ENCODE measurements around the gene LEF1. TPM values are rescaled to one million over a fixed set of nuclear protein-coding genes. Genes with fewer than 3 reads are reported as not detected.

Gene LEF1
- total RNA-seq, 4 donors from 2014 or later, result 1.5 to 2.6 (median 2.4) TPM; not detected in 1

- Histone ChIP-seq H3K4me1 (peaks cover under 1 to 58% (median 7%) of the 10 kb centered on the region in 3 donors), H3K27ac (no peak overlapping the region), H3K9me3 (no peaks in the 10 kb centered on the region), H3K4me3 (no peak overlapping the region), H3K36me3 (peaks cover 0 to 8% of the 10 kb centered on the region in 2 donors), H3K27me3 (no peaks in the 10 kb centered on the region)
- TF ChIP-seq POLR2A (IDR thresholded peaks at IDR 0.05) (no peak), CTCF (IDR thresholded peaks at IDR 0.05) (no peak), EP300 (IDR thresholded peaks at IDR 0.05) (no peak), POLR2AphosphoS5 (IDR thresholded peaks at IDR 0.05) (no peak)
- no peak for ATAC-seq
- WGBS, 2 donors (ENCODE audit: low coverage in 1 of 2), result 73 to 100% methylated on average over 2 to 3 of the region's 4 CpGs
Measured at GRCh38 chr4:108003982-108004515, 164.7 kb downstream of the LEF1 start.

DNA sequence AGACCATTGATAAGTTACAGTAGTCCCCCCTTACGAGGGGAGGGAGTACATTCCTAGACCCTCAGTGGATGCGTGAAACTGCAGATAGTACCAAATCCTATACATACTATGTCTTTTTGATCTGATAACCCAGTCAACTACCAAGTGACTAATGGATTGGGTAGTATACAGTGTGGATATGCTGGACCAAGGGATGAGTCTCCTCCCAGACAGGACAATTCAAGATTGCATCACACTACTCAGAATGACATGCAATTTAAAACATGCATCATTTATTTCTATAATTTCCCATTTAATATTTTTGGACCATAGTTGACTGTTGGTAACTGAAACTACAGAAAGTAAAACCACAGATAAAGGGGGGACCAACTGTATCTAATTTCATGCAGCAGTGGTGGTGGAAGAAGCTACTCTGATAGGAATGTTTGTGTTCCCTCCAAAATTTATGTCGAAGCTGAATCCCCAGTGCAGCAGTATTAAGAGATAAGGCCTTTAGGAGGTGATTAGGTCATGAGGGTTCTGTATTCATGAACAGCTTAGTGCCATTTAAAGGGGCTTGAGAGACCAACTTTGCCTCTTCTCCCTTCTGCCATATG, 167.1 kb downstream of the LEF1 start:
- Histone ChIP-seq H3K4me1 (peaks cover 18 to 70% (median 22%) of the 10 kb centered on the region in 3 donors), H3K27me3 (no peaks in the 10 kb centered on the region), H3K36me3 (peaks cover 0 to 8% of the 10 kb centered on the region in 2 donors), H3K9me3 (no peaks in the 10 kb centered on the region), H3K27ac (no peak overlapping the region), H3K4me3 (no peak overlapping the region)
- 90 to 97% methylated on average over 2 to 3 of the region's 3 CpGs for WGBS, 2 donors (ENCODE audit: low coverage in 1 of 2)
- no peak for TF ChIP-seq POLR2AphosphoS5 (IDR thresholded peaks at IDR 0.05)
- TF ChIP-seq POLR2A (IDR thresholded peaks at IDR 0.05), result no peak
- no peak for TF ChIP-seq CTCF (IDR thresholded peaks at IDR 0.05)
- no peak for TF ChIP-seq EP300 (IDR thresholded peaks at IDR 0.05)
- no peak for ATAC-seq

GRCh38 chr4:107999932-108000539, 168.7 kb downstream of the LEF1 start:
- TF ChIP-seq POLR2A (IDR thresholded peaks at IDR 0.05), result no peak
- TF ChIP-seq POLR2AphosphoS5 (IDR thresholded peaks at IDR 0.05), result peak; percentile 41
- Histone ChIP-seq H3K4me3 (no peak overlapping the region), H3K4me1 (peaks cover 18 to 76% (median 23%) of the 10 kb centered on the region in 3 donors), H3K9me3 (no peaks in the 10 kb centered on the region), H3K27me3 (no peaks in the 10 kb centered on the region), H3K36me3 (peaks cover 0 to 11% of the 10 kb centered on the region in 2 donors), H3K27ac (peak overlapping the region in 3 of 4 donors; percentile 85 to 95 (median 88))
- 88 to 93% methylated on average over 2 of the region's 2 CpGs for WGBS, 2 donors (ENCODE audit: low coverage in 1 of 2)
- ATAC-seq, result no peak

GRCh38 chr4:107997794-107998193, 170.9 kb downstream of the LEF1 start:
- Histone ChIP-seq H3K27ac (peak overlapping the region; percentile 85 to 95 (median 92)), H3K36me3 (peaks cover 0 to 11% of the 10 kb centered on the region in 2 donors), H3K9me3 (no peaks in the 10 kb centered on the region), H3K27me3 (no peaks in the 10 kb centered on the region), H3K4me1 (peaks cover 18 to 80% (median 18%) of the 10 kb centered on the region in 3 donors), H3K4me3 (no peak overlapping the region)
- peak; percentile 14 for ATAC-seq
- WGBS, 2 donors (ENCODE audit: low coverage in 1 of 2), result 25 to 62% methylated on average over 2 of the region's 2 CpGs
- TF ChIP-seq EP300 (IDR thresholded peaks at IDR 0.05) (no peak), POLR2AphosphoS5 (IDR thresholded peaks at IDR 0.05) (no peak), CTCF (IDR thresholded peaks at IDR 0.05) (no peak), POLR2A (IDR thresholded peaks at IDR 0.05) (no peak)

Other genes starting within 250 kb of the LEF1 start
- gene CYP2U1, start 237.4 kb downstream of the LEF1 start, total RNA-seq, result 10 to 100 TPM; 14.9 to 34.0 (median 27.3) TPM
- gene HADH, start 179.0 kb downstream of the LEF1 start, total RNA-seq, result 100 to 1,000 TPM in 2 of 4 donors, 10 to 100 TPM in 2; 88.9 to 148 (median 112) TPM